HepG2 (cell line): ENCODE results near the gene ABHD17A. TPM values are rescaled to one million over a fixed set of nuclear protein-coding genes. Genes with fewer than 3 reads are reported as not detected.

Experiments
- ARID5B ChIP-seq: IDR thresholded peaks from 2 replicates; pipeline ENCODE4 v1.4.0; 2020; ENCODE audit warnings: mild to moderate bottlenecking, missing genetic modification reagents
- BATF2 ChIP-seq: sonication (generic); formaldehyde crosslinking; IDR thresholded peaks from 2 replicates; pipeline ENCODE4 v1.8.0; 2022; ENCODE audit warnings: mild to moderate bottlenecking, missing genetic modification reagents, moderate library complexity
- CEBPB ChIP-seq: IDR thresholded peaks from 2 replicates; pipeline ENCODE4 v1.6.1; 2011; ENCODE audit warnings: low read depth, low read length, improper control_type of control experiment, borderline replicate concordance
- CERS6 ChIP-seq: sonication (generic); formaldehyde crosslinking; IDR thresholded peaks from 2 replicates; pipeline ENCODE4 v1.5.0; 2020; ENCODE audit warnings: missing genetic modification reagents
- FOSL2 ChIP-seq: sonication (generic); formaldehyde crosslinking; IDR thresholded peaks from 2 replicates; pipeline ENCODE4 v1.4.0; 2020; ENCODE audit warnings: missing genetic modification reagents
- MAZ ChIP-seq, 2 experiments: sonication (generic) in 1 of 2; formaldehyde crosslinking in 1 of 2; IDR thresholded peaks; 2 replicates each; pipeline versions ENCODE4 v1.5.0 to v1.6.1; 2012 to 2020; ENCODE audit warnings: low read depth in 2 of 2, mild to moderate bottlenecking in 2 of 2, borderline replicate concordance in 1 of 2, improper control_type of control experiment in 1 of 2, low read length in 1 of 2, missing genetic modification reagents in 1 of 2, moderate library complexity in 1 of 2
- MIER3 ChIP-seq: IDR thresholded peaks from 2 replicates; pipeline ENCODE4 v1.6.1; 2016; ENCODE audit warnings: missing compliant biosample characterization, borderline replicate concordance
- PHF8 ChIP-seq: sonication (generic); formaldehyde crosslinking; IDR thresholded peaks from 2 replicates; pipeline ENCODE4 v1.5.0; 2020; ENCODE audit warnings: missing genetic modification reagents
- SAP130 ChIP-seq: IDR thresholded peaks from 2 replicates; pipeline ENCODE4 v1.6.1; 2016; ENCODE audit warnings: low read depth
- SOX13 ChIP-seq, 3 experiments: fragments of 450-650 bp in 1 of 3; sonication (generic) in 1 of 3; formaldehyde crosslinking in 1 of 3; IDR thresholded peaks in 2 of 3; conservative IDR thresholded peaks in 1 of 3; 2 replicates each; pipeline versions ENCODE4 v1.5.0 to v1.6.1; 2016 to 2020; ENCODE audit warnings: antibody characterized with exemption in 1 of 3, mild to moderate bottlenecking in 1 of 3, missing compliant biosample characterization in 1 of 3, missing genetic modification reagents in 1 of 3, moderate library complexity in 1 of 3
- YY1 ChIP-seq: IDR thresholded peaks from 2 replicates; pipeline ENCODE4 v1.6.1; 2011; ENCODE audit warnings: low read length, low read depth, moderate library complexity, mild to moderate bottlenecking; ENCODE audit not compliant: insufficient read depth, insufficient replicate concordance
- ZBTB3 ChIP-seq: sonication (generic); formaldehyde crosslinking; IDR thresholded peaks from 2 replicates; pipeline ENCODE4 v1.4.0; 2020; ENCODE audit warnings: low read depth, mild to moderate bottlenecking, moderate library complexity, missing genetic modification reagents, borderline replicate concordance
- ZBTB42 ChIP-seq: sonication (generic); formaldehyde crosslinking; IDR thresholded peaks from 2 replicates; pipeline ENCODE4 v1.5.0; 2020; ENCODE audit warnings: mild to moderate bottlenecking, missing genetic modification reagents
- ZMYM2 ChIP-seq: sonication (generic); formaldehyde crosslinking; IDR thresholded peaks from 2 replicates; pipeline ENCODE4 v1.8.0; 2022; ENCODE audit warnings: mild to moderate bottlenecking, missing genetic modification reagents
- ZNF577 ChIP-seq: sonication (generic); formaldehyde crosslinking; IDR thresholded peaks from 2 replicates; pipeline ENCODE4 v1.4.0; 2020; ENCODE audit warnings: mild to moderate bottlenecking, low read depth, missing genetic modification reagents, borderline replicate concordance
- ZNF784 ChIP-seq: sonication (generic); formaldehyde crosslinking; IDR thresholded peaks from 2 replicates; pipeline ENCODE4 v1.5.1; 2020; ENCODE audit warnings: missing genetic modification reagents, mild to moderate bottlenecking, borderline replicate concordance
- ZNF792 ChIP-seq: IDR thresholded peaks from 2 replicates; pipeline ENCODE4 v1.6.1; 2016
- ZNF850 ChIP-seq: sonication (generic); formaldehyde crosslinking; conservative IDR thresholded peaks from 2 replicates; pipeline ENCODE4 v1.9.0; 2021; ENCODE audit warnings: mild to moderate bottlenecking, missing genetic modification reagents
- ZSCAN25 ChIP-seq: sonication (generic); formaldehyde crosslinking; IDR thresholded peaks from 2 replicates; pipeline ENCODE4 v1.8.0; 2022; ENCODE audit warnings: mild to moderate bottlenecking, missing genetic modification reagents
- ZXDC ChIP-seq: sonication (generic); formaldehyde crosslinking; IDR thresholded peaks from 2 replicates; pipeline ENCODE4 v1.5.0; 2020; ENCODE audit warnings: mild to moderate bottlenecking, missing genetic modification reagents
- polyA plus RNA-seq, 8 experiments: library from polyadenylated mRNA; depleted of rRNA in 3 of 8; stranded (reverse) in 7 of 8; unstranded in 1 of 8; fragments of >200 nt; fragmentation: Illumina TruSeq in 4 of 8; extraction: Trizol in 4 of 8; gene quantifications; 2 replicates each; pipeline versions ENCODE4 v1.2.1 to v1.2.3, GENCODE V29; 2011 to 2016; ENCODE audit warnings: low read depth in 4 of 8, missing spikeins in 1 of 8, mixed read lengths in 1 of 8; ENCODE audit not compliant: insufficient read depth in 1 of 8
- total RNA-seq, 5 experiments: library from RNA; depleted of rRNA; stranded (reverse); fragments of >200 nt; fragmentation: Illumina TruSeq; extraction: Trizol; gene quantifications; 2 replicates each; pipeline ENCODE4 v1.2.3, GENCODE V29; 2016; ENCODE audit warnings: low read depth in 1 of 5

The ABHD17A gene
- total and polyA plus RNA-seq, 2 of the 13 experiments (the other 11 are each of a cell fraction or from before 2014, with no cell fraction given), result 27.7 to 40.8 TPM

- no peak for TF ChIP-seq CERS6
- TF ChIP-seq ZSCAN25 (CRISPR knock-in tag), result peak; percentile 63; the same call in 1 of the 2 replicates
- TF ChIP-seq ARID5B, result 0 out of 2 replicates have a peak, but pooled peaks have one; percentile 32
- TF ChIP-seq SOX13 (IDR thresholded peaks at IDR 0.05), result no peak
- TF ChIP-seq SOX13 (CRISPR knock-in tag; conservative IDR thresholded peaks at IDR 0.05 in 1 of 2, IDR thresholded peaks at IDR 0.05 in 1 of 2), result peak in 1 of 2 experiments; percentile 16; a peak in 1 of 4 replicates
- peak; percentile 55; the same call in 1 of the 2 replicates for TF ChIP-seq SAP130 (CRISPR knock-in tag)
- no peak for TF ChIP-seq MAZ (IDR thresholded peaks at IDR 0.05; ENCODE audit: borderline replicate concordance, low read depth, low read length)
- no peak for TF ChIP-seq MAZ (CRISPR knock-in tag; IDR thresholded peaks at IDR 0.05; ENCODE audit: low read depth)
- TF ChIP-seq BATF2, result no peak
- peak; percentile 14; the same call in 1 of the 2 replicates for TF ChIP-seq PHF8
- TF ChIP-seq ZXDC (CRISPR knock-in tag), result 0 out of 2 replicates have a peak, but pooled peaks have one; percentile 22
- TF ChIP-seq ZNF850, result no peak
- TF ChIP-seq ZNF792, result no peak
- peak; percentile 36 for TF ChIP-seq YY1
- no peak for TF ChIP-seq ZMYM2 (CRISPR knock-in tag)
- TF ChIP-seq ZBTB3 (CRISPR knock-in tag), result no peak
- peak; percentile 80 for TF ChIP-seq CEBPB
- TF ChIP-seq MIER3 (CRISPR knock-in tag), result peak; percentile 28; the same call in 1 of the 2 replicates
- peak; percentile 40 for TF ChIP-seq FOSL2 (CRISPR knock-in tag)
- no peak for TF ChIP-seq ZNF577
- 0 out of 2 replicates have a peak, but pooled peaks have one; percentile 59 for TF ChIP-seq ZNF784
- TF ChIP-seq ZBTB42 (CRISPR knock-in tag), result no peak
Observed at GRCh38 chr19:1901940-1902404, 16.7 kb upstream of the ABHD17A start (continued).
